Brain pericyte (primary cell): ENCODE data around the gene UBASH3A.
"Not testable (repeated sequence)": the region's sequence is repeated elsewhere in the genome, so short reads cannot be mapped to it uniquely, and the experiment has no call there.

Experiments
- DNase-seq: peaks from one replicate; pipeline ENCODE4 v3.0.0-alpha.2; 2012; ENCODE audit warnings: low read depth, low spot score

The UBASH3A gene

GRCh38 chr21:42466700-42467099 is 63.0 kb downstream of the UBASH3A start:
- no peak for DNase-seq

- DNase-seq: no peak
These were observed 63.7 kb downstream of the UBASH3A start for GRCh38 chr21:42467140-42467983.

- DNase-seq: no peak
These were observed 64.9 kb downstream of the UBASH3A start for GRCh38 chr21:42468491-42469131.

GRCh38 chr21:42469272-42469671 is 65.6 kb downstream of the UBASH3A start:
- no peak for DNase-seq

- not testable (repeated sequence) for DNase-seq
These were observed 66.0 kb downstream of the UBASH3A start for GRCh38 chr21:42469726-42470125.

GRCh38 chr21:42471206-42471605 is 67.5 kb downstream of the UBASH3A start:
- DNase-seq: no peak

- DNase-seq: no peak
These were observed 68.1 kb downstream of the UBASH3A start for GRCh38 chr21:42471716-42472330.

- DNase-seq: no peak
These were observed 68.8 kb downstream of the UBASH3A start for GRCh38 chr21:42472521-42472920.

- DNase-seq: no peak
These were observed 69.9 kb downstream of the UBASH3A start for GRCh38 chr21:42473498-42474042.

GRCh38 chr21:42474043-42474831 is 70.5 kb downstream of the UBASH3A start:
- DNase-seq: no peak

GRCh38 chr21:42475036-42475435 is 71.3 kb downstream of the UBASH3A start:
- no peak for DNase-seq

- no peak for DNase-seq
These were observed 72.1 kb downstream of the UBASH3A start for GRCh38 chr21:42475526-42476387.

GRCh38 chr21:42476388-42477331 is 73.0 kb downstream of the UBASH3A start:
- DNase-seq: no peak

GRCh38 chr21:42478504-42478903 is 74.8 kb downstream of the UBASH3A start:
- DNase-seq: no peak

GRCh38 chr21:42479582-42479981 is 75.9 kb downstream of the UBASH3A start:
- no peak for DNase-seq

- no peak for DNase-seq
These were observed 77.0 kb downstream of the UBASH3A start for GRCh38 chr21:42480736-42481135.

- no peak for DNase-seq
These were observed 77.5 kb downstream of the UBASH3A start for GRCh38 chr21:42481169-42481568.

GRCh38 chr21:42484966-42485365 is 81.3 kb downstream of the UBASH3A start:
- DNase-seq: no peak

GRCh38 chr21:42486072-42486471 is 82.4 kb downstream of the UBASH3A start:
- no peak for DNase-seq
